B cell (primary cell): Measurements from ENCODE around the gene TMED7. TPM values are rescaled to one million over a fixed set of nuclear protein-coding genes. Genes with fewer than 3 reads are reported as not detected.

Source experiments
- ATAC-seq: fragments of 200-7000 bp; cut with Tn5 transposase; one replicate; pipeline ENCODE4 v1.10.0; 2021; ENCODE audit warnings: low read depth, mild to moderate bottlenecking, moderate number of reproducible peaks, moderate library complexity
- CTCF ChIA-PET: fragments of 350-600 bp; sonication (Branson Sonifier 250); formaldehyde crosslinking; loops from one replicate; lab custom pipeline; 2021; ENCODE audit warnings: antibody characterized with exemption, inconsistent platforms; lab: Charles Lee
- POLR2A ChIA-PET: fragments of 350-600 bp; sonication (Branson Sonifier 250); formaldehyde crosslinking; loops from one replicate; lab custom pipeline; 2021; ENCODE audit warnings: antibody characterized with exemption; lab: Charles Lee
- DNase-seq: peaks from one replicate; pipeline ENCODE4 v3.0.0; 2013
- H2AFZ ChIP-seq: 2 replicates; pipeline ENCODE4 v1.6.1; 2012; ENCODE audit warnings: mild to moderate bottlenecking, low read depth, low read length; ENCODE audit not compliant: insufficient read depth, poor library complexity, severe bottlenecking
- H3K27ac ChIP-seq, 2 donors: 1 replicate in 1 of 2; 2 replicates in 1 of 2; pipeline ENCODE4 v1.5.1; 2012 to 2013; ENCODE audit warnings: low read length in 2 of 2, mild to moderate bottlenecking in 2 of 2, moderate library complexity in 1 of 2
- H3K27me3 ChIP-seq, 4 experiments: fragments of 200-600 bp in 1 of 4; sonication (generic) in 1 of 4; replicated peaks in 1 of 4; 1 replicate in 2 of 4; 2 replicates in 2 of 4; pipeline versions ENCODE4 v1.6.1 to v1.7.0; 2013 to 2016; ENCODE audit warnings: low read length in 3 of 4, mild to moderate bottlenecking in 2 of 4, mixed read lengths in 1 of 4, moderate library complexity in 1 of 4; ENCODE audit not compliant: insufficient read depth in 4 of 4, control insufficient read depth in 3 of 4; ENCODE audit errors: control extremely low read depth in 1 of 4
- H3K36me3 ChIP-seq, 2 experiments: replicated peaks in 1 of 2; 1 replicate in 1 of 2; 2 replicates in 1 of 2; pipeline versions ENCODE4 v1.6.1 to v1.7.1; 2013; ENCODE audit warnings: low read length in 1 of 2; ENCODE audit not compliant: insufficient read depth in 2 of 2, control insufficient read depth in 1 of 2; ENCODE audit errors: control extremely low read depth in 1 of 2, extremely low read depth in 1 of 2
- H3K4me1 ChIP-seq, 2 donors: fragments of 200-600 bp in 1 of 2; sonication (generic) in 1 of 2; 1 replicate in 1 of 2; 2 replicates in 1 of 2; pipeline versions ENCODE4 v1.5.1 to v1.6.1; 2013 to 2017; ENCODE audit warnings: low read length in 2 of 2; ENCODE audit not compliant: control insufficient read depth in 2 of 2, insufficient read depth in 2 of 2
- H3K4me2 ChIP-seq: replicated peaks from 2 replicates; pipeline ENCODE3; 2012; ENCODE audit warnings: mild to moderate bottlenecking, low read depth, low read length; ENCODE audit not compliant: poor library complexity, severe bottlenecking
- H3K4me3 ChIP-seq, 5 experiments: fragments of 200-600 bp in 1 of 5; sonication (generic) in 1 of 5; 1 replicate in 3 of 5; 2 replicates in 2 of 5; pipeline versions ENCODE4 v1.5.1 to v1.7.0; 2011 to 2016; ENCODE audit warnings: low read length in 4 of 5, mild to moderate bottlenecking in 4 of 5, low read depth in 2 of 5, control low read depth in 1 of 5, moderate library complexity in 1 of 5; ENCODE audit not compliant: insufficient read depth in 1 of 5; ENCODE audit errors: control extremely low read depth in 1 of 5, extremely low read depth in 1 of 5
- H3K79me2 ChIP-seq: fragments of 200-600 bp; sonication (generic); one replicate; pipeline ENCODE4 v1.6.0; 2016; ENCODE audit warnings: low read length; ENCODE audit not compliant: control insufficient read depth, insufficient read depth
- H3K9ac ChIP-seq: fragments of 200-600 bp; sonication (generic); 2 replicates; pipeline ENCODE4 v1.6.1; 2017; ENCODE audit warnings: mild to moderate bottlenecking, low read length, moderate library complexity
- H3K9me3 ChIP-seq, 3 donors: one replicate each; pipeline versions ENCODE4 v1.6.1 to v1.7.1; 2013; ENCODE audit warnings: low read length in 2 of 3; ENCODE audit not compliant: control insufficient read depth in 2 of 3, insufficient read depth in 1 of 3; ENCODE audit errors: control extremely low read depth in 1 of 3
- H4K20me1 ChIP-seq: 2 replicates; pipeline ENCODE4 v1.6.0; 2012; ENCODE audit warnings: mild to moderate bottlenecking, low read length; ENCODE audit not compliant: insufficient read depth, control insufficient read depth, poor library complexity, severe bottlenecking
- H3K27ac Mint-ChIP-seq: one replicate; pipeline ENCODE4 v1.8.0; 2021; ENCODE audit warnings: mixed read lengths
- H3K27me3 Mint-ChIP-seq: one replicate; pipeline ENCODE4 v1.8.0; 2021; ENCODE audit warnings: mixed read lengths
- H3K4me1 Mint-ChIP-seq: one replicate; pipeline ENCODE4 v1.8.0; 2021; ENCODE audit warnings: mixed read lengths
- H3K4me3 Mint-ChIP-seq: one replicate; pipeline ENCODE4 v1.8.0; 2021; ENCODE audit warnings: mixed read lengths
- H3K9me3 Mint-ChIP-seq: one replicate; pipeline ENCODE4 v1.8.0; 2022; ENCODE audit warnings: mixed read lengths; ENCODE audit not compliant: insufficient read depth
- EZH2 ChIP-seq: IDR thresholded peaks from 2 replicates; pipeline ENCODE4 v1.6.1; 2012; ENCODE audit warnings: borderline replicate concordance, low read depth, mild to moderate bottlenecking, moderate library complexity, low read length; ENCODE audit not compliant: insufficient read depth, poor library complexity, severe bottlenecking
- WGBS: methylation state at CpG from one replicate; pipeline ENCODE4 v1.1.5; 2013; ENCODE audit warnings: missing lambda C conversion rate; ENCODE audit not compliant: insufficient coverage; 5-methylcytosine and 5-hydroxymethylcytosine counted together
- intact Hi-C: fragments of 100-400 bp; cut with micrococcal nuclease; formaldehyde crosslinking; loops from one replicate; pipeline ENCODE4 v1.10.0; 2022
- polyA plus RNA-seq: library from polyadenylated mRNA; depleted of rRNA; stranded (reverse); fragments of >200 nt; gene quantifications from 2 replicates; pipeline ENCODE4 v1.2.3, GENCODE V29; 2012
- total RNA-seq, 2 donors: library from RNA; stranded (reverse); fragments of 120-200 nt in 1 of 2; gene quantifications; 1 replicate in 1 of 2; 2 replicates in 1 of 2; pipeline versions ENCODE4 v1.2.3 to v1.2.4, GENCODE V29; 2013 to 2022
- TF ChIP-seq, protein P1 (sequence below): fragments of 200-600 bp; IDR thresholded peaks from one replicate; pipeline ENCODE4 v1.8.0; 2022; ENCODE audit warnings: antibody characterized with exemption, mild to moderate bottlenecking

The TMED7 gene
- total and polyA plus RNA-seq, 2 donors (not counting 1 experiment from before 2014, with no cell fraction given): 17.3 to 40.4 TPM

GRCh38 chr5:115661101-115661500 lies 35.3 kb upstream of the TMED7 start:
- Histone ChIP-seq H3K9ac (no peak overlapping the region), H3K9me3 (peaks cover 0 to 5% (median 0%) of the 10 kb centered on the region in 3 donors), H2AFZ (no peak overlapping the region), H3K27me3 (peaks cover 0 to 13% (median 4%) of the 10 kb centered on the region in 4 experiments), H3K27ac (no peak overlapping the region), H3K4me1 (no peaks in the 10 kb centered on the region), H3K4me2 (no peak overlapping the region), H4K20me1 (no peaks in the 10 kb centered on the region), H3K79me2 (no peaks in the 10 kb centered on the region), H3K4me3 (no peak overlapping the region), H3K36me3 (no peaks in the 10 kb centered on the region)
- POLR2A ChIA-PET: no interaction called here
- intact Hi-C loops: no loop called here
- WGBS: 95% methylated on average over 3 of the region's 4 CpGs
- no peak for TF ChIP-seq EZH2
- TF ChIP-seq, protein P1, sequence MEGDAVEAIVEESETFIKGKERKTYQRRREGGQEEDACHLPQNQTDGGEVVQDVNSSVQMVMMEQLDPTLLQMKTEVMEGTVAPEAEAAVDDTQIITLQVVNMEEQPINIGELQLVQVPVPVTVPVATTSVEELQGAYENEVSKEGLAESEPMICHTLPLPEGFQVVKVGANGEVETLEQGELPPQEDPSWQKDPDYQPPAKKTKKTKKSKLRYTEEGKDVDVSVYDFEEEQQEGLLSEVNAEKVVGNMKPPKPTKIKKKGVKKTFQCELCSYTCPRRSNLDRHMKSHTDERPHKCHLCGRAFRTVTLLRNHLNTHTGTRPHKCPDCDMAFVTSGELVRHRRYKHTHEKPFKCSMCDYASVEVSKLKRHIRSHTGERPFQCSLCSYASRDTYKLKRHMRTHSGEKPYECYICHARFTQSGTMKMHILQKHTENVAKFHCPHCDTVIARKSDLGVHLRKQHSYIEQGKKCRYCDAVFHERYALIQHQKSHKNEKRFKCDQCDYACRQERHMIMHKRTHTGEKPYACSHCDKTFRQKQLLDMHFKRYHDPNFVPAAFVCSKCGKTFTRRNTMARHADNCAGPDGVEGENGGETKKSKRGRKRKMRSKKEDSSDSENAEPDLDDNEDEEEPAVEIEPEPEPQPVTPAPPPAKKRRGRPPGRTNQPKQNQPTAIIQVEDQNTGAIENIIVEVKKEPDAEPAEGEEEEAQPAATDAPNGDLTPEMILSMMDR: no peak
- peaks cover 5% of the 10 kb centered on the region for H3K9me3 Mint-ChIP-seq
- H3K27ac Mint-ChIP-seq: no peak overlapping the region
- H3K4me1 Mint-ChIP-seq: no peaks in the 10 kb centered on the region
- no peak overlapping the region for H3K4me3 Mint-ChIP-seq
- DNase-seq (no peak), ATAC-seq (no peak)
- CTCF ChIA-PET: no interaction called here
- peaks cover 31% of the 10 kb centered on the region for H3K27me3 Mint-ChIP-seq

DNA sequence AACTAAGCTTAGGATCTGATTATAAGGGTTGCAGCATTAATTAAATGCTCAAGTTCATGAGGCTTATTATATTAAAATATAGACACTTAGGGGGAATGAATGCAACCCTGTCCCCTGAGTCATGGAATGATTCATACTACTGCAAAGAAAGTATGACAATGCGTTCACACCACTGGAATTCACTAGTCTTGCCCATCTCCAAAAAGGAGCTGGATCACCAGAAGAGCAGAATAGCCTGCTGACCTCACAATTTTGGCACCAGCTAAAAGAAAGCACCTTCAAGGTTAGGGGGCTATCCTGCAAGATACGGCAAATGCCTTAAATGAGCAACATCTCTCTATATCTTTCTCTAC lies 32.0 kb upstream of the TMED7 start:
- CTCF ChIA-PET: no interaction called here

More for the DNA sequence above, 32.0 kb upstream of the TMED7 start:
- DNase-seq (no peak), ATAC-seq (no peak)
- no peaks in the 10 kb centered on the region for H3K4me1 Mint-ChIP-seq
- 100% methylated on average over 1 of the region's 2 CpGs for WGBS
- POLR2A ChIA-PET: no interaction called here
- peaks cover 19% of the 10 kb centered on the region for H3K27me3 Mint-ChIP-seq
- H3K4me1 ChIP-seq: no peaks in the 10 kb centered on the region
- H3K9ac ChIP-seq: no peak overlapping the region
- no peak for TF ChIP-seq EZH2
- TF ChIP-seq, protein P1: no peak
- no peaks in the 10 kb centered on the region for H4K20me1 ChIP-seq
- no peaks in the 10 kb centered on the region for H3K9me3 ChIP-seq
- peaks cover 4% of the 10 kb centered on the region for H3K9me3 Mint-ChIP-seq
- H3K36me3 ChIP-seq: no peaks in the 10 kb centered on the region
- intact Hi-C loops: no loop called here
- H2AFZ ChIP-seq: no peak overlapping the region
- no peak overlapping the region for H3K4me3 ChIP-seq
- H3K4me3 Mint-ChIP-seq: no peak overlapping the region
- no peak overlapping the region for H3K27ac Mint-ChIP-seq
- H3K4me2 ChIP-seq: no peak overlapping the region
- peaks cover 0 to 5% (median 2%) of the 10 kb centered on the region in 4 experiments for H3K27me3 ChIP-seq
- no peaks in the 10 kb centered on the region for H3K79me2 ChIP-seq
- H3K27ac ChIP-seq: no peak overlapping the region
